ENCODE results near the gene TAX1BP3. TPM values are rescaled to one million over a fixed set of nuclear protein-coding genes. Genes with fewer than 3 reads are reported as not detected.

TAX1BP3 gene
- total RNA-seq, 1 experiment from 2014 or later, result 76.3 TPM

DNA sequence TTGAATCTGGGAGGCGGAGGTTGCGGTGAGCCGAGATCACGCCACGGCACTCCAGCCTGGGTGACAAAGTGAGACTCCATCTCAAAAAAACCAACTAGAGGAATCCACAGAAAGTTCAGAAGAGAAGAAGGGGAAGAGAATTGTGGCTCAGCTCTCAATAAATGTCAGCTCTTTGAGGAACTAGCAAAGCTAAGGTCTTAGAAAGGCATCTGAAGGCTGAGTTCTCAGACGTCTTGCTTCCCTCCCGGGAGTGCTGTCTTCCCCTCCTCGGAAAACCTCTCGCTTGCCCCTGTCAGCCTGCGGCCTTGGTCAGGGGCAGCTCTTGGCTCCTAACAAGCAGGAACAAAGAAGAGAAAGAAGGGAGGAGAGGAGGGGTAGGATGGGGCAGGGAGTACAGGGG lies 37.6 kb downstream of the TAX1BP3 start:
- H3K4ac ChIP-seq (ENCODE audit: low read depth, low read length), result no peak overlapping the region
- H3K27ac ChIP-seq (ENCODE audit: insufficient read length, low read depth, low read length), result no peak overlapping the region
- no peak overlapping the region for H4K8ac ChIP-seq (replicated peaks; ENCODE audit: insufficient read length, low read depth, low read length)
- H3K27me3 ChIP-seq (ENCODE audit: insufficient read depth, low read length), result no peaks in the 10 kb centered on the region
- H3K56ac ChIP-seq (ENCODE audit: insufficient read length, low read depth, low read length), result no peak overlapping the region
- H3K27me3 Mint-ChIP-seq (ENCODE audit: low read depth), result no peaks in the 10 kb centered on the region
- H4K5ac ChIP-seq (ENCODE audit: insufficient read length, low read depth, low read length), result no peak overlapping the region
- no peaks in the 10 kb centered on the region for H4K20me1 ChIP-seq (ENCODE audit: control insufficient read depth, insufficient read depth, insufficient read length)
- no peak overlapping the region for H2AK5ac ChIP-seq (ENCODE audit: insufficient read length, low read length)
- H2BK12ac ChIP-seq (ENCODE audit: insufficient read length, low read depth, low read length), result no peak overlapping the region
- TF ChIP-seq, protein P1, sequence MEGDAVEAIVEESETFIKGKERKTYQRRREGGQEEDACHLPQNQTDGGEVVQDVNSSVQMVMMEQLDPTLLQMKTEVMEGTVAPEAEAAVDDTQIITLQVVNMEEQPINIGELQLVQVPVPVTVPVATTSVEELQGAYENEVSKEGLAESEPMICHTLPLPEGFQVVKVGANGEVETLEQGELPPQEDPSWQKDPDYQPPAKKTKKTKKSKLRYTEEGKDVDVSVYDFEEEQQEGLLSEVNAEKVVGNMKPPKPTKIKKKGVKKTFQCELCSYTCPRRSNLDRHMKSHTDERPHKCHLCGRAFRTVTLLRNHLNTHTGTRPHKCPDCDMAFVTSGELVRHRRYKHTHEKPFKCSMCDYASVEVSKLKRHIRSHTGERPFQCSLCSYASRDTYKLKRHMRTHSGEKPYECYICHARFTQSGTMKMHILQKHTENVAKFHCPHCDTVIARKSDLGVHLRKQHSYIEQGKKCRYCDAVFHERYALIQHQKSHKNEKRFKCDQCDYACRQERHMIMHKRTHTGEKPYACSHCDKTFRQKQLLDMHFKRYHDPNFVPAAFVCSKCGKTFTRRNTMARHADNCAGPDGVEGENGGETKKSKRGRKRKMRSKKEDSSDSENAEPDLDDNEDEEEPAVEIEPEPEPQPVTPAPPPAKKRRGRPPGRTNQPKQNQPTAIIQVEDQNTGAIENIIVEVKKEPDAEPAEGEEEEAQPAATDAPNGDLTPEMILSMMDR (conservative IDR thresholded peaks at IDR 0.05), result no peak
- peaks cover 9% of the 10 kb centered on the region for H3K79me1 ChIP-seq (ENCODE audit: insufficient read depth, low read depth, low read length, poor library complexity, severe bottlenecking)
- peaks cover 5 to 7% of the 10 kb centered on the region in 2 experiments for H3K4me1 Mint-ChIP-seq
- DNase-seq, result no peak
- H3K23ac ChIP-seq (ENCODE audit: insufficient read length, low read depth, low read length), result no peak overlapping the region
- no peak overlapping the region for H3K4me3 Mint-ChIP-seq
- WGBS (ENCODE audit: extremely low coverage, insufficient read length, low lambda C conversion rate), result no CpG with 5 or more reads among the region's 10 CpGs
- no peak overlapping the region for H2BK15ac ChIP-seq (ENCODE audit: low read depth, low read length)
- peaks cover 7% of the 10 kb centered on the region; the same call in 1 of the 2 replicates for H3K79me2 ChIP-seq (ENCODE audit: insufficient read depth, low read length)
- no peak overlapping the region for H3K9ac ChIP-seq (ENCODE audit: extremely low read depth, insufficient read length, low read length)
- H2BK120ac ChIP-seq (ENCODE audit: low read depth, low read length, poor library complexity, severe bottlenecking), result no peak overlapping the region
- no peak overlapping the region for H4K91ac ChIP-seq (ENCODE audit: insufficient read length, low read depth, low read length)
- H2BK5ac ChIP-seq (ENCODE audit: insufficient read length, low read length), result no peak overlapping the region
- H2BK20ac ChIP-seq (ENCODE audit: low read depth, low read length, poor library complexity, severe bottlenecking), result no peak overlapping the region
- no peak overlapping the region for H3K14ac ChIP-seq (ENCODE audit: insufficient read depth, low read length)
- peaks cover 3% of the 10 kb centered on the region for H3K23me2 ChIP-seq (ENCODE audit: insufficient read length, low read depth, low read length, poor library complexity, severe bottlenecking)
- H3K27ac Mint-ChIP-seq, result no peak overlapping the region
- H3K4me2 ChIP-seq (ENCODE audit: insufficient read depth, insufficient read length, low read length), result no peak overlapping the region
- H3K9me3 Mint-ChIP-seq, result no peaks in the 10 kb centered on the region
- peaks cover 20 to 57% (median 54%) of the 10 kb centered on the region in 3 experiments; a peak in 6 of 7 replicates for H3K36me3 Mint-ChIP-seq (ENCODE audit: insufficient read depth in 1 of 3, low read depth in 3 of 3)
- no peak overlapping the region for H2AFZ ChIP-seq (ENCODE audit: low read length)
- no peaks in the 10 kb centered on the region for H3K9me3 ChIP-seq (ENCODE audit: control insufficient read depth, low read depth, low read length)
- H3K4me1 ChIP-seq (ENCODE audit: insufficient read depth, low read length), result no peaks in the 10 kb centered on the region
- H3T11ph ChIP-seq (ENCODE audit: low read length), result no peak overlapping the region
- no peak overlapping the region for H3K18ac ChIP-seq (ENCODE audit: insufficient read length, low read depth, low read length)
